ENCODE measurements around the gene COMP.

DNA sequence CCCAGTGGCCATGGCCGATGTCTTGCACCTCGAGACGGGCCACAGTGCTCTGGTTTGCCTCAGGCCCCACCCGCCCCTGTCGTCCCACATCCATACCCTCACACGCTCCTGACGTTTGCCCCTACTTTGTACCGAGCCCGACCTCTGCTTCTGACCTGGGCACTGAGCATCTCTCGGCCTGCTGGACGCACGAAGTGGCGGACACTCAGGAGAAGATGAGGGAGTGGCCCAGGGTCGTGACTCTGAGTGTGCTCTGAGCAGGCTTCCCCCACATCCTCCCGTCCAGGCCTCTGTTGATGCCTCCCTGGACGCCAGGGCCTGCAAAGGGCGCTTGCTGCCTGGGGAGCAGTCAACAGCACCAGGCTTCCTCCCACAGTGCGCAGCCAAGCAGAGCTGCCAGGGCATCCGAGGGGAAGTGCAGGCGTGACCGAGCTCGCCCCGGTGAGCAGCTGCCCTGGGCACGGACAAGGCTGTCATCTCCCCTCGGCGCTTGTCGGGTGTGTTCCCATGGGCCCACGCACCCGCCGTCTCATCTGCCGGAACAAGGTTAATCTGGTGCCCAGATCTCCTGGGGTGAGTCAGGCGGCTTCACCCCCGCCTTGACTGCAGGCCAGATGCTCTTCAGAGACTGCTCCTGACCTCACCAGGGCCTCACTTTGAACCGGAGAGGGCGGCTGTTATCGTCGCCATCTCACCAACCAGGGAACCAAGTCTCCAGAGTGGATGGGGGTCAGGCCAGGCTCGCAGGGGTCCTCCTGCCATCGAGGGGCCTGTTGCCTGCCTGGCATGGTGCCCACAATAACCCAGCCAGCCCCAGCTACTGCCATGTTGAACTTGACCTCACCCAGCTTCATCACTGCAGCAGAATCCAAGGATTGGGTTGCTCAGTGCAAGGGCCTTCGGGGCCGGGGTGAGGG is 27.2 kb downstream of the COMP start:
- TF ChIP-seq RARB (CRISPR knock-in tag; IDR thresholded peaks at IDR 0.05) = no peak
- TF ChIP-seq BACH2 (CRISPR knock-in tag; IDR thresholded peaks at IDR 0.05; ENCODE audit: borderline replicate concordance) = no peak
- TF ChIP-seq, protein P1, sequence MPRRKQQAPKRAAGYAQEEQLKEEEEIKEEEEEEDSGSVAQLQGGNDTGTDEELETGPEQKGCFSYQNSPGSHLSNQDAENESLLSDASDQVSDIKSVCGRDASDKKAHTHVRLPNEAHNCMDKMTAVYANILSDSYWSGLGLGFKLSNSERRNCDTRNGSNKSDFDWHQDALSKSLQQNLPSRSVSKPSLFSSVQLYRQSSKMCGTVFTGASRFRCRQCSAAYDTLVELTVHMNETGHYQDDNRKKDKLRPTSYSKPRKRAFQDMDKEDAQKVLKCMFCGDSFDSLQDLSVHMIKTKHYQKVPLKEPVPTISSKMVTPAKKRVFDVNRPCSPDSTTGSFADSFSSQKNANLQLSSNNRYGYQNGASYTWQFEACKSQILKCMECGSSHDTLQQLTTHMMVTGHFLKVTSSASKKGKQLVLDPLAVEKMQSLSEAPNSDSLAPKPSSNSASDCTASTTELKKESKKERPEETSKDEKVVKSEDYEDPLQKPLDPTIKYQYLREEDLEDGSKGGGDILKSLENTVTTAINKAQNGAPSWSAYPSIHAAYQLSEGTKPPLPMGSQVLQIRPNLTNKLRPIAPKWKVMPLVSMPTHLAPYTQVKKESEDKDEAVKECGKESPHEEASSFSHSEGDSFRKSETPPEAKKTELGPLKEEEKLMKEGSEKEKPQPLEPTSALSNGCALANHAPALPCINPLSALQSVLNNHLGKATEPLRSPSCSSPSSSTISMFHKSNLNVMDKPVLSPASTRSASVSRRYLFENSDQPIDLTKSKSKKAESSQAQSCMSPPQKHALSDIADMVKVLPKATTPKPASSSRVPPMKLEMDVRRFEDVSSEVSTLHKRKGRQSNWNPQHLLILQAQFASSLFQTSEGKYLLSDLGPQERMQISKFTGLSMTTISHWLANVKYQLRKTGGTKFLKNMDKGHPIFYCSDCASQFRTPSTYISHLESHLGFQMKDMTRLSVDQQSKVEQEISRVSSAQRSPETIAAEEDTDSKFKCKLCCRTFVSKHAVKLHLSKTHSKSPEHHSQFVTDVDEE (CRISPR knock-in tag; IDR thresholded peaks at IDR 0.05) = no peak; the same call in 1 of the 2 replicates
- TF ChIP-seq ZFP30 (CRISPR knock-in tag; IDR thresholded peaks at IDR 0.05) = no peak
- TF ChIP-seq ZNF70 (CRISPR knock-in tag; IDR thresholded peaks at IDR 0.05) = peak; percentile 98
- no peak for TF ChIP-seq ESRRG (CRISPR knock-in tag; IDR thresholded peaks at IDR 0.05)
- TF ChIP-seq, protein P2, sequence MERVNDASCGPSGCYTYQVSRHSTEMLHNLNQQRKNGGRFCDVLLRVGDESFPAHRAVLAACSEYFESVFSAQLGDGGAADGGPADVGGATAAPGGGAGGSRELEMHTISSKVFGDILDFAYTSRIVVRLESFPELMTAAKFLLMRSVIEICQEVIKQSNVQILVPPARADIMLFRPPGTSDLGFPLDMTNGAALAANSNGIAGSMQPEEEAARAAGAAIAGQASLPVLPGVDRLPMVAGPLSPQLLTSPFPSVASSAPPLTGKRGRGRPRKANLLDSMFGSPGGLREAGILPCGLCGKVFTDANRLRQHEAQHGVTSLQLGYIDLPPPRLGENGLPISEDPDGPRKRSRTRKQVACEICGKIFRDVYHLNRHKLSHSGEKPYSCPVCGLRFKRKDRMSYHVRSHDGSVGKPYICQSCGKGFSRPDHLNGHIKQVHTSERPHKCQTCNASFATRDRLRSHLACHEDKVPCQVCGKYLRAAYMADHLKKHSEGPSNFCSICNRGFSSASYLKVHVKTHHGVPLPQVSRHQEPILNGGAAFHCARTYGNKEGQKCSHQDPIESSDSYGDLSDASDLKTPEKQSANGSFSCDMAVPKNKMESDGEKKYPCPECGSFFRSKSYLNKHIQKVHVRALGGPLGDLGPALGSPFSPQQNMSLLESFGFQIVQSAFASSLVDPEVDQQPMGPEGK (CRISPR knock-in tag; IDR thresholded peaks at IDR 0.05; ENCODE audit: borderline replicate concordance) = no peak
- 0 out of 2 replicates have a peak, but pooled peaks have one; percentile 53 for TF ChIP-seq TCF4 (CRISPR knock-in tag; IDR thresholded peaks at IDR 0.05; ENCODE audit: borderline replicate concordance)
- TF ChIP-seq ZC3H10 (CRISPR knock-in tag; IDR thresholded peaks at IDR 0.05) = no peak
- TF ChIP-seq, protein P3, sequence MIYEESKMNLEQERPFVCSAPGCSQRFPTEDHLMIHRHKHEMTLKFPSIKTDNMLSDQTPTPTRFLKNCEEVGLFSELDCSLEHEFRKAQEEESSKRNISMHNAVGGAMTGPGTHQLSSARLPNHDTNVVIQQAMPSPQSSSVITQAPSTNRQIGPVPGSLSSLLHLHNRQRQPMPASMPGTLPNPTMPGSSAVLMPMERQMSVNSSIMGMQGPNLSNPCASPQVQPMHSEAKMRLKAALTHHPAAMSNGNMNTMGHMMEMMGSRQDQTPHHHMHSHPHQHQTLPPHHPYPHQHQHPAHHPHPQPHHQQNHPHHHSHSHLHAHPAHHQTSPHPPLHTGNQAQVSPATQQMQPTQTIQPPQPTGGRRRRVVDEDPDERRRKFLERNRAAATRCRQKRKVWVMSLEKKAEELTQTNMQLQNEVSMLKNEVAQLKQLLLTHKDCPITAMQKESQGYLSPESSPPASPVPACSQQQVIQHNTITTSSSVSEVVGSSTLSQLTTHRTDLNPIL (CRISPR knock-in tag; IDR thresholded peaks at IDR 0.05; ENCODE audit: low read depth) = no peak
- no peak for TF ChIP-seq OSR1 (CRISPR knock-in tag; IDR thresholded peaks at IDR 0.05)

Data from SK-N-SH treated with all-trans-retinoic acid at 6 μM for 48 hours (cell line).